ENCODE results near the gene VANGL2. TPM values are rescaled to one million over a fixed set of nuclear protein-coding genes. Genes with fewer than 3 reads are reported as not detected.
A peak's percentile ranks its signal among the peaks of the same experiment; 100 is the strongest.

The VANGL2 gene
- total and polyA plus RNA-seq, 2 of the 4 experiments (the other 2 are of a cell fraction) = 0.36 to 3.6 TPM

DNA sequence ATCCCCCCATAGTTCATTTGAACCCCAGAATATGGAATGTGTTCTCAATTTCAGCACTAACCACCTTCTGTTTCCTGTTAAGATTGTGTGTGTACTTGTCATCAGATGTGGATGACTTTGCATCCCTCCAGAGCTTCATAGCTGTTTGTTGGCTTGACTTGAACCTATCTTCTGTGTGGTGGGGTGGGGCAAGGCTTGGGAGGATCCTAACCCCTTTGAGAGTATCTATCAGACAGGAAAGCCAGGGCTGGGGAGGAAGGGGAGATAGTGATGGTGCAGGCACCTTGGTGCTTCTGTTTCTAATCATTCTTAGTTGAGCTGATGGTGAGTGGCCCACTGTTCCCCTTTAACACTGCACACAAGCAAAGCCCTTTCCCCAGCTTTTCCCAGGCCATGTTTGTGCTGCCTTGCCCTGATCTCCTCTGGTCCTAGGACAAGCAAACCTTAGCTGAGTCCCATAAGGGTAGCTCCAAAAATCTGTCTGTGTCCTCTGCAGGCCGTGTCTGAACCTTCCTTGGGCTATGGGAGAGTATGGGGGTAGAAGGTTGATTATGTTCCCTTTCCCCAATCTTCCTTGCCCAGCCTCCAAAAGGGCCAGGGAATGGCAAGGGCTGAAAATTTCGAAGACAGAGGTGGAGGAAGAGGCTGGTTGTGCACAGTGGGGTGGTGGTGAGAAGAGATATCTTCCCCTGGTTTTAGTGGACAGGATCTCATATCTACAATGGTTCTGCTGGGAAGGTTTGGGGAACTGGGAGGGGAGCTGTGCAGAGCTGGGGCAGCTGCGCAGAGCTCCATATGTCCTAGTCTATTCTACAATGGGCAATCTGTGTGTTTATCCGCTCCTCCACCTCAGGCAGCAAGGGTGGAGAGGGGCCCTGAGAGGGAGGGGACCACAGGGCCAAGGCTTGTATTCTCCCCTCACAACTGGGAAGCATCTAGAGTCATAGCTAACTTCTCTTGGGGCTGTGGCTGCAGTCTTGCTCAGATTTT lies 32.1 kb upstream of the VANGL2 start:
- Histone ChIP-seq H2AK5ac (ENCODE audit: low read depth, low read length) (no peak overlapping the region), H2BK120ac (ENCODE audit: low read depth, low read length) (no peak overlapping the region), H3K14ac (replicated peaks; ENCODE audit: low read depth, low read length) (no peak overlapping the region), H3K9me3 (ENCODE audit: control insufficient read depth, insufficient read depth, low read length) (no peaks in the 10 kb centered on the region), H4K8ac (ENCODE audit: low read depth in 2 of 2, low read length in 2 of 2) (no peak overlapping the region), H4K5ac (ENCODE audit: low read depth, low read length) (no peak overlapping the region), H3K79me1 (ENCODE audit: low read depth in 1 of 2, low read length in 2 of 2) (no peaks in the 10 kb centered on the region), H2BK15ac (ENCODE audit: low read depth, low read length) (no peak overlapping the region), H3K4me2 (ENCODE audit: low read depth, low read length) (no peak overlapping the region), H4K20me1 (ENCODE audit: insufficient read depth, low read length) (no peaks in the 10 kb centered on the region), H4K91ac (ENCODE audit: insufficient read depth, low read depth, low read length) (no peak overlapping the region), H3K4ac (ENCODE audit: low read depth, low read length) (no peak overlapping the region), H3K27me3 (ENCODE audit: control insufficient read depth, insufficient read depth, low read length) (peaks cover 6% of the 10 kb centered on the region; the same call in 1 of the 2 replicates), H2BK20ac (ENCODE audit: low read depth, low read length) (no peak overlapping the region), H3K9ac (ENCODE audit: low read depth, low read length) (no peak overlapping the region), H2BK5ac (ENCODE audit: low read depth, low read length, poor library complexity, severe bottlenecking) (no peak overlapping the region), H3K23ac (ENCODE audit: low read depth, low read length) (no peak overlapping the region), H3K36me3 (ENCODE audit: control insufficient read depth, insufficient read depth, low read length) (no peaks in the 10 kb centered on the region), H3K4me1 (ENCODE audit: control insufficient read depth, insufficient read depth, low read length) (no peaks in the 10 kb centered on the region), H2AFZ (replicated peaks; ENCODE audit: low read length, poor library complexity) (no peak overlapping the region), H3K9me1 (ENCODE audit: insufficient read depth, low read length) (no peaks in the 10 kb centered on the region), H2AK9ac (replicated peaks; ENCODE audit: low read depth, low read length, poor library complexity) (peak overlapping the region; percentile 28), H3K18ac (ENCODE audit: low read depth, low read length) (no peak overlapping the region), H3K4me3 (ENCODE audit: insufficient read depth, low read depth, low read length) (no peak overlapping the region), H3K27ac (ENCODE audit: insufficient read depth, low read length) (no peak overlapping the region), H3K56ac (ENCODE audit: extremely low read depth, insufficient read depth, low read length) (no peak overlapping the region)
- intact Hi-C loops (cut with micrococcal nuclease) (no loop called here), dilution Hi-C loops (cut with HindIII; ENCODE audit: low sequenced_read_pairs, unreplicated experiment) (no loop called here), in situ Hi-C loops (cut with MboI; ENCODE audit: low sequenced_read_pairs) (no loop called here)
- WGBS, 2 experiments (ENCODE audit: extremely low coverage in 2 of 2, insufficient read length in 1 of 2) = no CpG with 5 or more reads among the region's 4 CpGs
- TF ChIP-seq SMC3 (IDR thresholded peaks at IDR 0.05; ENCODE audit: low read depth, low read length) = no peak
- POLR2A ChIA-PET (ENCODE audit: unreplicated experiment) = no interaction called here
- no TSS peak for BruUV-seq (replicated peaks)
- DNase-seq (no peak), ATAC-seq (ENCODE audit: low read depth) (no peak)
- CTCF ChIA-PET = no interaction called here

All from IMR-90 (cell line).